GM20000 (cell line): ENCODE measurements around the gene OS9.
A peak's percentile ranks its signal among the peaks of the same experiment; 100 is the strongest.

ENCODE experiments used
- DNase-seq: peaks from one replicate; pipeline ENCODE4 v3.0.0; 2012; ENCODE audit warnings: low spot score
- TF ChIP-seq, protein P1 (sequence below): IDR thresholded peaks from 2 replicates; pipeline ENCODE4 v1.5.1; 2012; ENCODE audit warnings: mild to moderate bottlenecking, control low read depth; ENCODE audit errors: extremely low read depth, missing control alignments

The OS9 gene

DNA sequence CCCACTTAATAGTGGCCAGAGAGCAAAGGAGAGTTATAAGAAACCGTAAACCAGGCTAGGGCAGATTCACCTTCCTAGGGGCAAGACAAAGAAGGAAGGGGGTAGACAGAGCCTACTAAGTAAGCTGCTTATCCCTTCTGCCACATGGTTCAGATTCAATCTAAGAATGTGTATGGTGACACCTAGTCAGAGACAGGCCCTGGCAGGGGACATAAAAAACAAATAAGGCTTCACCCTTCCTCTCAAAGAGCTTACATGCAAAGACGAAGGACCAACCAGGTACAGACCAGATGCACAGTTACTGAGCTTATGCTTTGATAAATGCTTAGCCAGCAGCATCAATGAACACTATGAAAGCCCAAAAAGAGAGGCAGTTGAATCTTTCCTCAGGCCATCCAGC, 68.5 kb downstream of the OS9 start:
- no peak for DNase-seq
- TF ChIP-seq, protein P1, sequence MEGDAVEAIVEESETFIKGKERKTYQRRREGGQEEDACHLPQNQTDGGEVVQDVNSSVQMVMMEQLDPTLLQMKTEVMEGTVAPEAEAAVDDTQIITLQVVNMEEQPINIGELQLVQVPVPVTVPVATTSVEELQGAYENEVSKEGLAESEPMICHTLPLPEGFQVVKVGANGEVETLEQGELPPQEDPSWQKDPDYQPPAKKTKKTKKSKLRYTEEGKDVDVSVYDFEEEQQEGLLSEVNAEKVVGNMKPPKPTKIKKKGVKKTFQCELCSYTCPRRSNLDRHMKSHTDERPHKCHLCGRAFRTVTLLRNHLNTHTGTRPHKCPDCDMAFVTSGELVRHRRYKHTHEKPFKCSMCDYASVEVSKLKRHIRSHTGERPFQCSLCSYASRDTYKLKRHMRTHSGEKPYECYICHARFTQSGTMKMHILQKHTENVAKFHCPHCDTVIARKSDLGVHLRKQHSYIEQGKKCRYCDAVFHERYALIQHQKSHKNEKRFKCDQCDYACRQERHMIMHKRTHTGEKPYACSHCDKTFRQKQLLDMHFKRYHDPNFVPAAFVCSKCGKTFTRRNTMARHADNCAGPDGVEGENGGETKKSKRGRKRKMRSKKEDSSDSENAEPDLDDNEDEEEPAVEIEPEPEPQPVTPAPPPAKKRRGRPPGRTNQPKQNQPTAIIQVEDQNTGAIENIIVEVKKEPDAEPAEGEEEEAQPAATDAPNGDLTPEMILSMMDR, result no peak

DNA sequence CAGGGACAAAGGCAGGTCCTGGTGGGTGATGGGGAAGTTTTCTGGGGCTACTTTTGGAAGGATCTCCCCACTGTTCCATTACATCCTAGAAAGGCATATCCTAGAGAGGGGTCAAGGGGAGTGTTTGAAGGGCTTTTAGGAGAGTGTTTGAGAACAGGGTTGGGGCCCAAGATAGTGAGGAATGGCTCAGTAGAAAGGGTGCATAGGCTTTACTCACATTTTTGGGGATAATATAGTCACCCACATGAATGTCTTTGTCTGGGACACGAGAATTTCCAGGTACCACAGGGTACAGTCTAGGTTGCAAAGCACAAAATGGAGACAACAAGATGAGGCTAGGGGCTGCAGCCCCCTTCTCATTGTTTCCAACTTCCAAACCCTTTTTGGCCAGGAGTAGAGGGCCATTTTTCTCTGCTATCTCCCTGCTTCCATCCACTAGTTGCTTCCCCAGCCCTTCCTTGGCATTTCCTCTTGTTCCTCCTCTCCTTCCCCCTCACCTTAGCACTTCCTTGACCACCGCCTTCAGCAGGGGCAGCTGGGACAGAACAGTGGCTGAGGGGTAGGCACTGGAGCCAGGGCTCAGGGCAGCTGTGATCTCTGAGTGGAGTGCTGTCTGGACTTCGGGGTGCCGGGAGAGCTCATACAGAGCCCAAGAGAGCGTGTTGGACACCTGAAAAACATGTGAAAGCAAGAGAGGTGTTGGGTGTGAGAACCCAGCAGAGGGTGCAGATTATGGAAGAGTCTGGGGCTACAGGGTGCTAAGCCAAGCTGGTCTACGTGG, 70.1 kb downstream of the OS9 start:
- no peak for DNase-seq
- TF ChIP-seq, protein P1, result no peak

DNA sequence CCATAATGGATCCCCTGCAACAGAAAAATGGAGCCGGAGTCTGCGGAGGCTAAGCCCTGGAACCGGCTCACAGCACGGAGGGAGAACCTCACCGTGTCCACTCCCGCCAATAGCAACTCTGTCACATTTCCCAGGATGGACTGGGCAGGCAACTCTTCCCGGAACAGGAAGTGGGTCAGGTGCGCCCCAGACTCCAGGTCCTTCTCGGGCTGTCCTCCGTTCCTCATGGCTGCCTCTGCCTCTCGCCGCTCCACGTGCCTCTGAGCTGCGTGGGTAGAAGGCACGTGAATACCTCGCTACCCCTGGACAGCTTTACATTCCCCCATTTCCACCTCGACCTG, 70.7 kb downstream of the OS9 start:
- DNase-seq, result no peak

DNA sequence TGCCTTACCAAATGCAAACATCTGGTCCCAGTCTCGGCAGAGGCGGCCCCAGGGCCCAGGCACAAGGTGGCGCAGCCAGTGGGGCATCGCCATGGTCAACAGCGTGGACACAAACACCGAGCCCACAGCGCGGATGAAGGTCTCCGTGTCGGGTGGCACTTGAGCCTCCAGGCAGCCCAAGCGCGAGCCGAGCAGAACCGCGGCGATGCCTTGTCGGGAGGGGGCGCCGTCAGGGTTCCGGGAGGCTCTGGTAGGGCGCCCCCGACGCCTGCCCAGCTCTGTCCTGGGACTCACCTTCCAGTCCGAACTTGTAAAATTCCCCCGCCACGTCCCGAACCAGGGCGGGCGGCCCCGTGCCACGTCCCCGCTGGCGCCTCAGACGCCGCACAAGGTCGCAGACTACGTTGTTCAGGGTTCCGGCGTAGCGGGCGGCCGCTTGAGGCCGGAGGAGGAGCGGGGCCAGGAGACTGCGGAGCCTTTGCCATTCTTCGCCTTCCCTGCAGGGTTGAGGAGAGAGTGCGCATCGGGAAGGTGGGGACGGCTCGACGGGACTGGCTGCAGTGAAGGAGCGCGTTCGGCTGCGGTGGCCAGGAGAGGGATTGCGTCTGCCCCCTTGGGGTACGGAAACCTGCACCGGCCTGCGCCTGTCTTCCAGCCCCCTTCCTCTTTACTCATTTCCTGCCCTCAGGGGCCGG, 71.2 kb downstream of the OS9 start:
- DNase-seq, result peak; percentile 67
- TF ChIP-seq, protein P1, result peak; percentile 59

More for the DNA sequence above, 70.7 kb downstream of the OS9 start:
- TF ChIP-seq, protein P1, result no peak

DNA sequence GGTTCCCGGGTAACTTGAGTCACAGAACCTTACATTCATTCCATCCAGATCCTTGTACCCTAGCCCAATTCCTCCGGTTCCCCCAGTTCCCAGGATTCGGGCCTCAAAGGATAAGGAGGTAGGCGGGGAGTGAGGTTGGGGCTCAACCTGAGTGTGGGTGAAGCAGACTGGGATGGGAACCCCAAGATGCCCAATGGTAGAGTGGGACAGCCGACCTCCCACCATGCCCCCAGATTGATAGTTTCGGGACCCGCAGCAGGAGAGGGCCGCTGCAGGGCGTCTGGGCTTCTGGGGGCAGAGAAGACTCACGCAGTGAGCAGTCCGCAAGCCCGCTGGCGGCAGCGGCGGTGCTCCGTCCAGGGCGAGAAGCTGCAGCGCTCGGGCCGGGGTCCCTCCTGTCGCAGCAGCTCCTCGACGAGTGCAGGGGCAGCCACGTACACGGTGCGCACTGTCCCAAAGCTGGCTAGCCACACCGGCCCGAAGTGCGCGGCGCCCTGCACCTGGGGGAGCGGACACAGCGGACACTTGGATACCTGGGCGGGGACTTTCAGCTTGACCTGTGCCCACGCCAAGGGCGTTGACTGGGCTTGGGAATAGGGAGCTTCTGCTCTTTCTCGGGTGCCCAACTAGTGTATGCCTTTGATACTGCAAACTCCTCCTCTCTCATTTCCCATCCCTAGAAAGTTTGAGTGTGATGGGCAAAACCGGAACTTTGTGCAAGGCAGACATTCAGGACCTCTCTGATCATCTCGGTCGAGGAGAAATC, 71.9 kb downstream of the OS9 start:
- TF ChIP-seq, protein P1, result no peak
- no peak for DNase-seq

DNA sequence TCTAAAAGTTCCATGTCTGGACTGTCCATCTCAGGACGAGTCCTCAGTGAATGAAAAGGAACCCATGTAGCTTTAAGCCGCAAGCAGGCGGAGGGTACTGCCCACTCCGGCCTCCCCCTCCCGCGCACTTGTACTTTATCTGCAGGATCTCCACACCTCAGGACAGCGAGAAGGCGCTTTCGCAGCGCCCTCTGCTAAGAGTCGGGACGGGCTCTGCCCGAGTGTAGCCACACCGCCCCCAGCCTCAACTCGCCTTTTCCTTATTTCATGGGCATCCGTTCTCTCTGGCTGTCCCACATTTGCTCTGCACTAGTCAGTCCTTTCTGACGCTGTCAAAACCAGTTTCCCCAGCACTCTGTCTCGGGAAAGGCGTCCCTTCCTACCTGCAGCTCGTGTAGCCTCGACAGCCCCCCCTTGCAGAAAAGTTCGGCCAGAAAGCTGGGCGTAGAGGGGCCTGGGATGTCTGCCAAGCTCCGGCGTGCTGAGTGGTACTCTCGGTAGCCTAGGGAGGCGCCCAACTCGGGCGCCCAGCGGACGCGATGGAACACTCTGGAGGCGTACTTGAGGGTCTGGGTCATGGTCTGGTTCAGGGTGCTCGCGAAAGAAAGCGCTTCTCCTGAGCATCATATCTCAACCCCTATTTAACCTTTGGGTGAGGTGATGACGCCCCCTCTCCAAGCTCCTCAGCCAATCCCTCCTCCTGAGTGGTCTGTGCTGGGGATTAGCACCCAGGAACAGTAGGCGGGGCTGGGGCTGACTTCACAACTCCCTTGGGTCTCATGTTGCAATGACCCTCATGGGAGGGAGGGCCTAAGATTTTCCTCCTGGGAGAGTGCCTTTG, 72.8 kb downstream of the OS9 start, which contains the start of gene CYP27B1:
TSS of gene CYP27B1 (minus strand) at position 615 of the 841 bp plus-strand sequence. CDS start at position 578, 37 bp downstream.
- TF ChIP-seq, protein P1, result no peak
- no peak for DNase-seq
